HG03521 (cell line): ENCODE data around the gene GBA3.

Experiments
- ATAC-seq: cut with Tn5 transposase; IDR thresholded peaks from one replicate; pipeline ENCODE4 v1.9.1; 2021; ENCODE audit warnings: mild to moderate bottlenecking, moderate library complexity; ENCODE audit not compliant: unreplicated experiment

Gene GBA3

DNA sequence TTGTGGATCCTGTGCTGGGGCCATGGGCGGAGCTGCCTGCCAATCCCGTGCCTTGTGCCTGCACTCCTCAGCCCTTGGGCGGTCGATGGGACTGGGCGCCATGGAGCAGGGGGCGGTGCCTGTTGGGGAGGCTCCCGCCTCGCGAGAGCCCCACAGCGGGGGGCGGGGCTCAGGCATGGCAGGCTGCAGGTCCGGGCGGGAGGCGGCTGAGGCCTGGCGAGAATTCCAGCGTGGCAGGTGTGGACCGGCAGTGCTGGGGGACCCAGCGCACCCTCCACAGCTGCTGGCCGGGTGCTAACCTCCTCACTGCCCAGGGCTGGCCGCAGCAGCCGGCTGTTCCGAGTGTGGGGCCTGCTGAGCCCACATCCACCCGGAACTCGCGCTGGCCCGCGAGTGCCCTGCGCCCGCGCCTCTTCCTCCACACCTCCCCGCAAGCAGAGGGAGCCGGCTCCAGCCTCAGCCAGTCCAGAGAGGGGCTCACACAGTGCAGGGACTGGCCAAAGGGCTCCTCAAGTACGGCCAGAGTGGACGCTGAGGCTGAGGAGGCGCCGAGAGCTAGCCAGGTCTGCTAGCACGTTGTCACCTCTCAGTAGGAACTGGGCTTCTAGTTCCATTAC, 85.9 kb downstream of the GBA3 start:
- no peak for ATAC-seq

GRCh38 chr4:22780317-22780716, 87.6 kb downstream of the GBA3 start:
- no peak for ATAC-seq

DNA sequence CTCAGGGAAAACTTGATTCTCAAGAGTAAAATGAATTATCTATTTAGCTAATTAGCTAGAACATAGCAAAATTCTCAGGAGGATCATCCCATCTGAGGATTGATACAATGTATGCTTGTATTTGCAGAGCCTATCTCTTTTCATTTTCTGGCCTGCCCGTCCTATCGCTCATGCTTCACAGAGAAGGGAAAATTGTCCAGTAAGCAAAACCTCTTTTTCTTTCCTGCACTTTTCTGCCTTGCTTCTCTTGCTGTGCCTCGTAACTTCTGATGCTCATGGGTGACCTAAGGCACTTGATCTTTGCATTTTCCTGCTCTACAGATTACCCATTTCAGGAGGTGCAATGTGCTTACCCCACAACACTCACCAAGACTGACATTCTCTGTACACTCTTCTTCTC, 88.1 kb downstream of the GBA3 start:
- no peak for ATAC-seq

DNA sequence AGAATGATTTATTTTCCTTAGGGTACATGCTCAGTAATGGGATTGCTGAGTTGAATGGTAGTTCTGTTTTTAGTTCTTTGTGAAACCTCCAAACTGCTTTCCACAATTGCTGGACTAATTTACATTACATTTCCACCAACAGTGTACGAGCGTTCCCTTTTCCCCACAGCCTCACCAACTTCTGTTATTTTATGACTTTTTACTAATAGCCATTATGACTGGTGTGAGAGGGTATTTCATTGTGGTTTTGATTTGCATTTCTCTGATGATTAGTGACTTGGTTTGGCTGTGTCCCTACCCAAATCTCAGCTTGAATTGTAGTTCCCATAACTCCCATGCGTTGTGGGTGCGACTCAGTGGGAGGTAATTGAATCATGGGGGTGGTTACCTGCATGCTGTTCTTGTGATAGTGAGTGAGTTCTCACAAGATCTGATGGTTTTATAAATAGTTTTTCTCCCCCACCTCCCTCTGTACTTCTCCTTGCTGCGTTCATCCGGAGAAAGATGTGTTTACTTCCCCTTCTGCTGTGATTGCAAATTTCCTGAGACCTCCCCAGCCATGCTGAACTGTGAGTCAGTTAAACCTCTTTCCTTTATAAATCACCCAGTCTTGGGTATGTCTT, 95.1 kb downstream of the GBA3 start:
- no peak for ATAC-seq

GRCh38 chr4:22790631-22791030, 97.9 kb downstream of the GBA3 start:
- no peak for ATAC-seq

DNA sequence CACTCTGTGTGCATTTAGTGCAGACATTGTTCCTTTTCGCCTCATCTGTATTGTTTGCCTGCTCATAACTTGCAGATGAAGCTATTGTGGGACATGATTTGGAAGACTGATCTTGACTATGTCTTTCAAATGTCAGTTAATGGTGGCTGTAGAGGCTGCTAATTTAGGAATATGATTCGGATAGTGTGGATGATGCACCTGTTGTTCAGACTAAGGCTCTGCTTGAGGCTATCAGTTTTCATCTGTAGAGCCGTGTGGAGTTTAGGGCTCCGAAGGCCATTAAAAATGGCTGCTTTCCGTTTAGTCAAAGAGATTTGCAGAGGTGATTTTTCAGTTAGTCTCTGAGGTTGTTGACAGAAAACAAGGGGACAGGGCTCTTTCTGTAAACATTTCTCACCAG, 102.0 kb downstream of the GBA3 start:
- ATAC-seq, result no peak

GRCh38 chr4:22801391-22801790, 108.7 kb downstream of the GBA3 start:
- no peak for ATAC-seq

- ATAC-seq, result no peak
These were observed 110.1 kb downstream of the GBA3 start for GRCh38 chr4:22802876-22803275.

GRCh38 chr4:22803512-22803911, 110.8 kb downstream of the GBA3 start:
- ATAC-seq, result no peak

DNA sequence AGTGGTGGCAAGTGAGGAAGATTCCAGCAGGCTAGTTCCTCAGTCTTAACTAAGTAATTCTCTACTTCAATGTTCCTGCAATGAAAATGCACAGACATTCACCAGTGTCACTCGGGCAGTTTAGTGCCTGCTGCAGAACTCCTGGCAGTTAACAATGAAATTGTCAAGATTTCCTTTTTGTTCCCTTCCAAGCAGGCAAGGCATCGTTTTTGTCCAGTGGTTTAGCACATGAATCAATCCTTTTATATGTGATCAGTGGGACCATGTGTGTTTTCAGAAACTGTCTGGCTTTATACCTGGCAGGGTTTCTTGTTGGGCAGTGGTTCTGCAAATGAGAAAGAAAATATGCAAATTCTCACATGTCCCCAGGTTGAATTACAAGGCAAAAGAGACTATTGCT, 122.2 kb downstream of the GBA3 start:
- no peak for ATAC-seq

GRCh38 chr4:22824091-22824490, 131.4 kb downstream of the GBA3 start:
- no peak for ATAC-seq

- ATAC-seq, result no peak
These were observed 149.8 kb downstream of the GBA3 start for GRCh38 chr4:22842360-22843018.

DNA sequence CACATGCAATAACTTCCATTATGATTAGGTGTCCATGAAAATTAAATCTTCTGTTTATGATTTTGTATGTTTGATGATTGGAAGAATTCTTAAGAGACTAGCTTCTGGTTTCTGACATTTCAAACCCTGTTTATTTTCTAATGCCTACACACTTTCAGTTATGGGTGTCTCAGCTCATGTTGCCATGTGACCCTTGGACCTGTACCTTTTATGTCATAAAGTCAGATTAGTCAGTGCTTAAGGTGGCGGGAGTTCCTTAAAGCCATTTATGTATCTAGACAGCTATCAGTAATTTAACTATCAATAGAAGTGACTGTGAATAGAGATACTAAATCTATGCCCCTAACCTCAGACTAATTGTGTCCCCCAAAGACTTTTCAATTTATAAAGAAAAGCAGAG, 155.6 kb downstream of the GBA3 start:
- ATAC-seq, result no peak

- ATAC-seq, result no peak
These were observed 157.3 kb downstream of the GBA3 start for GRCh38 chr4:22850055-22850454.

DNA sequence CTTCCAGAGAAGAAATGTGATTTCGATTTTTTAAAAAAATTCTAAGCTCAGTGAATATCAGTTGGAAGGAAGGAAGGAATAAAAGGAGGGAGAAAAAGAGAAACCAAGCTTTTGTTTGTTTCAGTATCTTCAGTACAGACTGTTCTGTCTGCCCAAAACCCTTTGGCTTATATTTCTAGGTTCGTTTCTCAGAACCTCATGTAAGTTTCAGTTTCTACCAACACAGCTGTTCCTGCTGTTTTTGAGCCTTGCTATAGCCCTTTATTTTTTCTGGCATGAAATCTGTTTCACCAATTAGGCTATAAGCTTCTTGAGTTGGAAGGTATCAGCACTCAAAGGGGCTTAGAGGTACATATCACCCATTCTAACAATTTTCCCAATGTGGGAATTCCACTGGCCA, 157.9 kb downstream of the GBA3 start:
- no peak for ATAC-seq

DNA sequence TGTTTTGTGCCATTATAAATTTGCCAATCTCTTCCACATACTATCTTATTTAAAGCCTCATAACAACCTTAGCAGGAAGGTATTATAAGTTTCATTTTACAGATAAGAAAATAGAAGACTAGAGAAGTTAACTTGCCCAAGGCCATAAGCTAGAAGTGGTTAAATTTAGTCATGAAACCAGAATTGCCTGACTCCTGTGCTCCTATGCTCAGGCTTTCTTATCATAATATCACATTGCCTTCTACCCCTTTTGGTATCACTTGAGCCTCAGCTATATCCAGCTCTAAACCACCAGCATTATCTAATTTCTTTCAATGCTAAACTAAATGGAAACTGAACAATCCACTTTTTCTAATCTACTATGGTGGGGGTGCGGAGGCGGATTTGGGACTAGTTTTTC, 164.7 kb downstream of the GBA3 start:
- no peak for ATAC-seq

DNA sequence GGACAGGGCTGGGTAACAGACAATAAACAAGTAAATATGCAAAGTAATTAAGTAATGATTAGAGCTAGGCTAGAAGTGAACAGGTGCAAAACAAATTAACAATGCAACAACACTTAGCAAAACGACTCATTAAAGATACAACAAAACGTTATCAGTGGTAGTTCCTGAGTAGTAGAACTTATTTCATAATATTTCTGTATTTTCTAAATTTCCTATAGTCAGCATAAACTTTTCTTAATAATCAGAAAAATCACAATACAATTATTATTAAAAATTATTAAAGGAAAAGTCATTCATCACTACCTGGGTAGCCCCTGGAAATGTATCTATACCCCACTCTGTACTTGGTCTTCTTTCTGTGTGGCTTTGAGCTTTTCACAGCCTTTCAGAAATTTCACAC, 166.6 kb downstream of the GBA3 start:
- ATAC-seq, result no peak
